Inferior parietal cortex (tissue), 1 donor: ENCODE results near the gene RAB8B.

Source experiments
- DNase-seq: peaks from one replicate; pipeline ENCODE4 v3.0.0-alpha.2; 2016; ENCODE audit errors: extremely low spot score

Gene RAB8B

GRCh38 chr15:63188926-63189871 lies at the start of gene RAB8B:
Gene RAB8B, plus strand, starts transcription at chr15:63189606. Its CDS starts 19 bp downstream, at chr15:63189625.
- DNase-seq, result peak; percentile 95

GRCh38 chr15:63140936-63141335 lies 48.5 kb upstream of the RAB8B start:
- no peak for DNase-seq

- DNase-seq, result no peak
These were observed 44.0 kb upstream of the RAB8B start for GRCh38 chr15:63145426-63145825.

GRCh38 chr15:63146684-63147083 lies 42.7 kb upstream of the RAB8B start:
- no peak for DNase-seq

GRCh38 chr15:63151665-63152064 lies 37.7 kb upstream of the RAB8B start:
- DNase-seq, result no peak

- DNase-seq, result no peak
These were observed 33.9 kb upstream of the RAB8B start for GRCh38 chr15:63155486-63155885.

- peak; percentile 40 for DNase-seq
These were observed 33.2 kb upstream of the RAB8B start for GRCh38 chr15:63156086-63156710.

- DNase-seq, result peak; percentile 56
These were observed 32.7 kb upstream of the RAB8B start for GRCh38 chr15:63156755-63157117.

GRCh38 chr15:63157118-63157843 lies 32.1 kb upstream of the RAB8B start, which contains the start of gene RPS27L:
Gene RPS27L, minus strand, starts transcription at chr15:63157477. Its CDS starts 72 bp downstream, at chr15:63157405.
- DNase-seq, result peak; percentile 89

- peak; percentile 49 for DNase-seq
These were observed 31.4 kb upstream of the RAB8B start for GRCh38 chr15:63157891-63158431.

- no peak for DNase-seq
These were observed 28.8 kb upstream of the RAB8B start for GRCh38 chr15:63160638-63161037.

GRCh38 chr15:63163217-63163616 lies 26.2 kb upstream of the RAB8B start:
- DNase-seq, result no peak

GRCh38 chr15:63165166-63165859 lies 24.1 kb upstream of the RAB8B start:
- no peak for DNase-seq

GRCh38 chr15:63166219-63166618 lies 23.2 kb upstream of the RAB8B start:
- DNase-seq, result no peak

GRCh38 chr15:63169788-63170187 lies 19.6 kb upstream of the RAB8B start:
- DNase-seq, result no peak

- DNase-seq, result no peak
These were observed 17.0 kb upstream of the RAB8B start for GRCh38 chr15:63172376-63172775.

- DNase-seq, result peak; percentile 47
These were observed 16.5 kb upstream of the RAB8B start for GRCh38 chr15:63172851-63173451.

- no peak for DNase-seq
These were observed 13.1 kb upstream of the RAB8B start for GRCh38 chr15:63176302-63176701.

GRCh38 chr15:63178034-63178433 lies 11.4 kb upstream of the RAB8B start:
- no peak for DNase-seq

GRCh38 chr15:63180746-63181145 lies 8.7 kb upstream of the RAB8B start:
- no peak for DNase-seq

GRCh38 chr15:63181648-63182047 lies 7.8 kb upstream of the RAB8B start:
- no peak for DNase-seq
